ENCODE measurements around the gene DRAP1.
"Not testable (repeated sequence)": the region's sequence is repeated elsewhere in the genome, so short reads cannot be mapped to it uniquely, and the experiment has no call there.

The DRAP1 gene

GRCh38 chr11:65931773-65932557 is 12.7 kb downstream of the DRAP1 start:
- no peak for DNase-seq (ENCODE audit: low read depth)

GRCh38 chr11:65932558-65932919 is 13.3 kb downstream of the DRAP1 start:
- DNase-seq (ENCODE audit: low read depth) = no peak

GRCh38 chr11:65934014-65934413 is 14.8 kb downstream of the DRAP1 start:
- DNase-seq (ENCODE audit: low read depth) = no peak

GRCh38 chr11:65937766-65938165 is 18.5 kb downstream of the DRAP1 start:
- no peak for DNase-seq (ENCODE audit: low read depth)

- no peak for DNase-seq (ENCODE audit: low read depth)
Measured at GRCh38 chr11:65941720-65942310, 22.6 kb downstream of the DRAP1 start.

- DNase-seq (ENCODE audit: low read depth) = no peak
Measured at GRCh38 chr11:65942531-65942930, 23.3 kb downstream of the DRAP1 start.

- DNase-seq (ENCODE audit: low read depth) = no peak
Measured at GRCh38 chr11:65944191-65944590, 25.0 kb downstream of the DRAP1 start.

- DNase-seq (ENCODE audit: low read depth) = no peak
Measured at GRCh38 chr11:65944767-65945166, 25.5 kb downstream of the DRAP1 start.

- no peak for DNase-seq (ENCODE audit: low read depth)
Measured at GRCh38 chr11:65945430-65945911, 26.2 kb downstream of the DRAP1 start, which contains the start of gene TSGA10IP. Gene TSGA10IP (plus strand): TSS chr11:65945480. CDS start chr11:65945676, 196 bp downstream.

GRCh38 chr11:65945941-65946558 is 26.8 kb downstream of the DRAP1 start:
- DNase-seq (ENCODE audit: low read depth) = no peak

GRCh38 chr11:65946655-65947054 is 27.4 kb downstream of the DRAP1 start:
- DNase-seq (ENCODE audit: low read depth) = no peak

GRCh38 chr11:65947133-65947532 is 27.9 kb downstream of the DRAP1 start:
- DNase-seq (ENCODE audit: low read depth) = no peak

- no peak for DNase-seq (ENCODE audit: low read depth)
Measured at GRCh38 chr11:65947603-65948125, 28.4 kb downstream of the DRAP1 start.

GRCh38 chr11:65950711-65951110 is 31.5 kb downstream of the DRAP1 start:
- not testable (repeated sequence) for DNase-seq (ENCODE audit: low read depth)

GRCh38 chr11:65951641-65952040 is 32.4 kb downstream of the DRAP1 start:
- not testable (repeated sequence) for DNase-seq (ENCODE audit: low read depth)

- no peak for DNase-seq (ENCODE audit: low read depth)
Measured at GRCh38 chr11:65952052-65952521, 32.9 kb downstream of the DRAP1 start.

- DNase-seq (ENCODE audit: low read depth) = no peak
Measured at GRCh38 chr11:65953471-65953870, 34.2 kb downstream of the DRAP1 start.

- no peak for DNase-seq (ENCODE audit: low read depth)
Measured at GRCh38 chr11:65954771-65955170, 35.5 kb downstream of the DRAP1 start.

- no peak for DNase-seq (ENCODE audit: low read depth)
Measured at GRCh38 chr11:65958291-65958690, 39.1 kb downstream of the DRAP1 start.

GRCh38 chr11:65958774-65959420 is 39.7 kb downstream of the DRAP1 start:
- no peak for DNase-seq (ENCODE audit: low read depth)

GRCh38 chr11:65960824-65961266 is 41.6 kb downstream of the DRAP1 start:
- DNase-seq (ENCODE audit: low read depth) = no peak

Measured in stimulated activated CD8-positive, alpha-beta memory T cell treated with anti-CD3 and anti-CD28 coated beads, Interleukin-15, amount 100 ng/mL, for 1 hour (primary cell).